Measurements from ENCODE around the gene GALNT14.

The GALNT14 gene

GRCh38 chr2:30959653-30960052 is 178.6 kb downstream of the GALNT14 start:
- no peak for ATAC-seq
- TF ChIP-seq ZC3H10 (CRISPR knock-in tag; IDR thresholded peaks at IDR 0.05) = no peak
- TF ChIP-seq PATZ1 (CRISPR knock-in tag; IDR thresholded peaks at IDR 0.05; ENCODE audit: borderline replicate concordance) = no peak
- no peak for TF ChIP-seq ISL1 (CRISPR knock-in tag; IDR thresholded peaks at IDR 0.05)
- no peak for TF ChIP-seq ZNF565 (CRISPR knock-in tag; conservative IDR thresholded peaks at IDR 0.05; ENCODE audit: low read depth)
- TF ChIP-seq OSR1 (CRISPR knock-in tag; IDR thresholded peaks at IDR 0.05) = no peak
- no peak for TF ChIP-seq TOX (CRISPR knock-in tag; IDR thresholded peaks at IDR 0.05; ENCODE audit: borderline replicate concordance)
- no peak for TF ChIP-seq BACH2 (CRISPR knock-in tag; IDR thresholded peaks at IDR 0.05; ENCODE audit: borderline replicate concordance)
- TF ChIP-seq ESRRG (CRISPR knock-in tag; IDR thresholded peaks at IDR 0.05) = no peak
- TF ChIP-seq PPARA (CRISPR knock-in tag; IDR thresholded peaks at IDR 0.05; ENCODE audit: borderline replicate concordance) = no peak
- TF ChIP-seq CSRNP3 (CRISPR knock-in tag; IDR thresholded peaks at IDR 0.05) = no peak
- no peak for TF ChIP-seq CSDC2 (CRISPR knock-in tag; IDR thresholded peaks at IDR 0.05)
- TF ChIP-seq ZFP30 (CRISPR knock-in tag; IDR thresholded peaks at IDR 0.05) = no peak

- no peak for TF ChIP-seq ZFP3 (CRISPR knock-in tag; IDR thresholded peaks at IDR 0.05)
- no peak for TF ChIP-seq ZNF70 (CRISPR knock-in tag; IDR thresholded peaks at IDR 0.05)
- TF ChIP-seq CREB5 (CRISPR knock-in tag; IDR thresholded peaks at IDR 0.05; ENCODE audit: low read depth) = no peak
- TF ChIP-seq ZNF8 (CRISPR knock-in tag; IDR thresholded peaks at IDR 0.05) = no peak
- no peak for TF ChIP-seq PPARA (CRISPR knock-in tag; IDR thresholded peaks at IDR 0.05; ENCODE audit: borderline replicate concordance)
- no peak for TF ChIP-seq ZC3H10 (CRISPR knock-in tag; IDR thresholded peaks at IDR 0.05)
- TF ChIP-seq SNAI2 (CRISPR knock-in tag; IDR thresholded peaks at IDR 0.05) = no peak
- no peak for ATAC-seq
These were observed 179.3 kb downstream of the GALNT14 start for GRCh38 chr2:30958918-30959265.

GRCh38 chr2:30958193-30958917 is 179.9 kb downstream of the GALNT14 start:
- no peak for ATAC-seq
- no peak for TF ChIP-seq PATZ1 (CRISPR knock-in tag; IDR thresholded peaks at IDR 0.05; ENCODE audit: borderline replicate concordance)
- TF ChIP-seq ESRRG (CRISPR knock-in tag; IDR thresholded peaks at IDR 0.05) = no peak
- no peak for TF ChIP-seq ZNF8 (CRISPR knock-in tag; IDR thresholded peaks at IDR 0.05)
- no peak for TF ChIP-seq TCF4 (CRISPR knock-in tag; IDR thresholded peaks at IDR 0.05; ENCODE audit: borderline replicate concordance)
- no peak for TF ChIP-seq CSRNP3 (CRISPR knock-in tag; IDR thresholded peaks at IDR 0.05)
- no peak for TF ChIP-seq BACH2 (CRISPR knock-in tag; IDR thresholded peaks at IDR 0.05; ENCODE audit: borderline replicate concordance)
- TF ChIP-seq POU6F1 (CRISPR knock-in tag; IDR thresholded peaks at IDR 0.05; ENCODE audit: borderline replicate concordance, low read depth) = no peak
- no peak for TF ChIP-seq ISL1 (CRISPR knock-in tag; IDR thresholded peaks at IDR 0.05)
- TF ChIP-seq ZFP30 (CRISPR knock-in tag; IDR thresholded peaks at IDR 0.05) = no peak
- TF ChIP-seq SNAI2 (CRISPR knock-in tag; IDR thresholded peaks at IDR 0.05) = no peak
- TF ChIP-seq CREB5 (CRISPR knock-in tag; IDR thresholded peaks at IDR 0.05; ENCODE audit: low read depth) = no peak
- TF ChIP-seq PPARA (CRISPR knock-in tag; IDR thresholded peaks at IDR 0.05; ENCODE audit: borderline replicate concordance) = no peak
- no peak for TF ChIP-seq ZNF565 (CRISPR knock-in tag; conservative IDR thresholded peaks at IDR 0.05; ENCODE audit: low read depth)
- TF ChIP-seq GLIS3 (CRISPR knock-in tag; IDR thresholded peaks at IDR 0.05) = no peak
